Thyroid gland (tissue), 4 donors: ENCODE data around the gene RGR.

Experiments used
- CTCF ChIP-seq, 6 experiments: fragments of 200-600 bp in 3 of 6; fragments of 450-650 bp in 3 of 6; sonication (generic) in 3 of 6; IDR thresholded peaks; one replicate each; pipeline ENCODE4 v1.5.1; 2016 to 2019; ENCODE audit warnings: antibody characterized with exemption in 6 of 6, mild to moderate bottlenecking in 2 of 6, inconsistent platforms in 1 of 6, moderate library complexity in 1 of 6
- POLR2A ChIP-seq, 2 donors: fragments of 450-650 bp; IDR thresholded peaks; one replicate each; pipeline ENCODE4 v1.6.1; 2017; ENCODE audit warnings: antibody characterized with exemption in 2 of 2, mild to moderate bottlenecking in 2 of 2, moderate library complexity in 1 of 2

- no peak for TF ChIP-seq CTCF (IDR thresholded peaks at IDR 0.05)
- no peak for TF ChIP-seq POLR2A (IDR thresholded peaks at IDR 0.05)
These were observed 63.2 kb downstream of the RGR start for GRCh38 chr10:84308021-84308420.
